ENCODE results near the gene CCDC6.

GRCh38 chr10:59839576-59839975 is 66.8 kb downstream of the CCDC6 start:
- TF ChIP-seq POLR2A (IDR thresholded peaks at IDR 0.05) = no peak
- TF ChIP-seq, protein P1, sequence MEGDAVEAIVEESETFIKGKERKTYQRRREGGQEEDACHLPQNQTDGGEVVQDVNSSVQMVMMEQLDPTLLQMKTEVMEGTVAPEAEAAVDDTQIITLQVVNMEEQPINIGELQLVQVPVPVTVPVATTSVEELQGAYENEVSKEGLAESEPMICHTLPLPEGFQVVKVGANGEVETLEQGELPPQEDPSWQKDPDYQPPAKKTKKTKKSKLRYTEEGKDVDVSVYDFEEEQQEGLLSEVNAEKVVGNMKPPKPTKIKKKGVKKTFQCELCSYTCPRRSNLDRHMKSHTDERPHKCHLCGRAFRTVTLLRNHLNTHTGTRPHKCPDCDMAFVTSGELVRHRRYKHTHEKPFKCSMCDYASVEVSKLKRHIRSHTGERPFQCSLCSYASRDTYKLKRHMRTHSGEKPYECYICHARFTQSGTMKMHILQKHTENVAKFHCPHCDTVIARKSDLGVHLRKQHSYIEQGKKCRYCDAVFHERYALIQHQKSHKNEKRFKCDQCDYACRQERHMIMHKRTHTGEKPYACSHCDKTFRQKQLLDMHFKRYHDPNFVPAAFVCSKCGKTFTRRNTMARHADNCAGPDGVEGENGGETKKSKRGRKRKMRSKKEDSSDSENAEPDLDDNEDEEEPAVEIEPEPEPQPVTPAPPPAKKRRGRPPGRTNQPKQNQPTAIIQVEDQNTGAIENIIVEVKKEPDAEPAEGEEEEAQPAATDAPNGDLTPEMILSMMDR (IDR thresholded peaks at IDR 0.05) = no peak
